Hepatocyte (in vitro differentiated cells): ENCODE data around the gene SLC48A1.

Source experiments
- CTCF ChIP-seq: fragments of 200-600 bp; sonication (generic); IDR thresholded peaks from 2 replicates; pipeline ENCODE4 v1.5.1; 2016; ENCODE audit warnings: antibody characterized with exemption, mild to moderate bottlenecking; ENCODE audit not compliant: poor library complexity
- EZH2 ChIP-seq: fragments of 200-600 bp; sonication (generic); IDR thresholded peaks from 2 replicates; pipeline ENCODE4 v1.6.1; 2016; ENCODE audit warnings: antibody characterized with exemption, mild to moderate bottlenecking, borderline replicate concordance

DNA sequence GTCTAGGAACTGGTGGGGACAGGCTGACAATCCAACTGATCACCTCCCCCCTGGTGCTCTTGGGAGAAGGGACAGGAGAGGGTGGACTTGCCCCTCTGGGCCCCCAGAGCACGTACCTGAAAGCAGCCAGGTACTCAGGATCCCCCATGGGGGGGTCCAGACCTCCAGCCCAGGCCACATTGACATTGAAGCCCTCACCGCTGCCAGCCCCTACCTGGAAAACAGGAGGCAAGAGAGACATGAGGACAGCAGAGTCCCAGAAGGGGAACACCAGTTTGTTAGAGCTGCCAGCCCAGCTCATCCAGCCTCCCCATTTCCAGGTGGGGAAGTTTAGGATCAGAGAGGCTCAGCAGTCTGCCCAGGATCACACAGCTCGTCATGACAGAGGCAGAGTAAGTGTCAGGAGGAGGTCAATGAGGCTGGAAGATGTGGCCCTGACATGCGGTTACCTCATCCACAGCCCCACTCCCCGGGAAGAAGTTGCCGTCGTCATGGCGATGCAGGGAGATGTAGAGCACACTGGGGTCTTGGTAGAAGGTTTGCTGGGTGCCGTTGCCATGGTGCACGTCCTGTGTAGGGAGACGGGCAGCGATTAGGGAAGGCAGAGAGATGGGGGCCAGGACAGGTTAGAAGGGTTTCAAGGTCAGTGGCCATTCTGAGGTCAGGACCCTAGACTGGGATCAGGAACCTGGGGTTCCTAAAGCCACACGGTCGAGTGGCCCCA is 14.7 kb downstream of the SLC48A1 start:
- TF ChIP-seq CTCF (no peak), EZH2 (no peak)
